ENCODE data around the gene PIAS4. TPM values are rescaled to one million over a fixed set of nuclear protein-coding genes. Genes with fewer than 3 reads are reported as not detected.

The PIAS4 gene
- total RNA-seq, 1 experiment from 2014 or later, result 29.3 TPM

DNA sequence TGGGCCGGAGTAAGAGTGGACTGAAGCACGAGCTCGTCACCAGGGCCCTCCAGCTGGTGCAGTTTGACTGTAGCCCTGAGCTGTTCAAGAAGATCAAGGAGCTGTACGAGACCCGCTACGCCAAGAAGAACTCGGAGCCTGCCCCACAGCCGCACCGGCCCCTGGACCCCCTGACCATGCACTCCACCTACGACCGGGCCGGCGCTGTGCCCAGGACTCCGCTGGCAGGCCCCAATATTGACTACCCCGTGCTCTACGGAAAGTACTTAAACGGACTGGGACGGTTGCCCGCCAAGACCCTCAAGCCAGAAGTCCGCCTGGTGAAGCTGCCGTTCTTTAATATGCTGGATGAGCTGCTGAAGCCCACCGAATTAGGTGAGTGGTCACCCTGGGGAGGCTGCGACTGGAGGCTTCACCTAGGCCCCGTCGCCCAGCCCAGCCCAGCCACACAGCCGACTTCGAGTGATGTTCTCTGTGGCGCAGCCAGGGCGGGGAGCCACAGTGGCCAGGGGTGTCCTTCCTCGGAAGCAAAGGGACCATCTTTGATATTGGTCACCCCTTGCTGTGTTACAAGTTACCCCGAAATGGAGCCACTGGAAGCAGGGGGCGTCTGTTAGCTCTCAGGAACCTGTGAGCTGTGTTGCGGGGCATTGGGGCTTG is 5.6 kb downstream of the PIAS4 start:
- Mint-ChIP-seq H3K4me1 (ENCODE audit: low read depth, unreplicated experiment) (no peaks in the 10 kb centered on the region), H3K9me3 (ENCODE audit: low read depth, unreplicated experiment) (no peaks in the 10 kb centered on the region)
- CTCF ChIA-PET, result interaction anchor here (0.8 kb wide), 1 partner anchor 28 kb away, joined by 3 read pairs; no protein-coding TSS in a partner anchor

DNA sequence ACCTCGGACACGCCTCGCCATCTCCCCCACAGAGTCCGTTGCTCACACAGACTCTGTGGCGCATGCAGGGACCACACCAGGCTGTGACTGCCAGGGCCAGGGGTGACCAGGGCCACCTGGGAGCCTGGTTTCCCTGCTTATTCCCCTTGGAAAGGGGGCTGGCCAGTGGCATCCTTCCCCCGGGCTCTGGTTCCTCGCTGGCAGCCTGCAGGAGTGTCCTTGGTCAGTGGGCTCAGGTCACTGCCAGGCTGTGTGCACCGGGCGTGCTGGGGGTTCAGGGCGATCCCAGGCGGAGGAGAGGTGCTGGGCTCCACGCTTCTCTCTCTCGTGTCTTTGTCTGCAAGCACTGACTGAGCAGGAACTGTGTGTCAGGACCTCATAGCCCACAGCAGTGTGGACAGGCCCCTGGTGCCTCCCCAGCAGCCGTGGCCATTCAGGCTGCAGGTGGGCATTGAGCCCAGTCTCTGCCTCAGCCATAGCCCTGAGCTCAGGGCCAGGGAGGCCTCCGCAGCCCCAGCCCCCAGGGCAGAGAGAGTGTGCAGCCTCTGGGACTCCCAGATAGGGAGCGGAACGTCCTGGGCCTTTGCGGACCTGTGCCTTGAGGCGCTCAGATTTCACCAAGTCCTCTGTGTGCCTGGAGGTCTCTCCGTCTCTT is 6.5 kb downstream of the PIAS4 start:
- CTCF ChIA-PET, result no interaction called here
- Mint-ChIP-seq H3K36me3 (ENCODE audit: insufficient read depth, unreplicated experiment) (peaks cover 36% of the 10 kb centered on the region), H3K27ac (ENCODE audit: unreplicated experiment) (no peak overlapping the region), H3K4me3 (ENCODE audit: low read depth, unreplicated experiment) (no peak overlapping the region), H3K9me3 (ENCODE audit: low read depth, unreplicated experiment) (no peaks in the 10 kb centered on the region), H3K4me1 (ENCODE audit: low read depth, unreplicated experiment) (no peaks in the 10 kb centered on the region), H3K27me3 (ENCODE audit: unreplicated experiment) (no peaks in the 10 kb centered on the region)
- no peak for DNase-seq
- TF ChIP-seq, protein P1, sequence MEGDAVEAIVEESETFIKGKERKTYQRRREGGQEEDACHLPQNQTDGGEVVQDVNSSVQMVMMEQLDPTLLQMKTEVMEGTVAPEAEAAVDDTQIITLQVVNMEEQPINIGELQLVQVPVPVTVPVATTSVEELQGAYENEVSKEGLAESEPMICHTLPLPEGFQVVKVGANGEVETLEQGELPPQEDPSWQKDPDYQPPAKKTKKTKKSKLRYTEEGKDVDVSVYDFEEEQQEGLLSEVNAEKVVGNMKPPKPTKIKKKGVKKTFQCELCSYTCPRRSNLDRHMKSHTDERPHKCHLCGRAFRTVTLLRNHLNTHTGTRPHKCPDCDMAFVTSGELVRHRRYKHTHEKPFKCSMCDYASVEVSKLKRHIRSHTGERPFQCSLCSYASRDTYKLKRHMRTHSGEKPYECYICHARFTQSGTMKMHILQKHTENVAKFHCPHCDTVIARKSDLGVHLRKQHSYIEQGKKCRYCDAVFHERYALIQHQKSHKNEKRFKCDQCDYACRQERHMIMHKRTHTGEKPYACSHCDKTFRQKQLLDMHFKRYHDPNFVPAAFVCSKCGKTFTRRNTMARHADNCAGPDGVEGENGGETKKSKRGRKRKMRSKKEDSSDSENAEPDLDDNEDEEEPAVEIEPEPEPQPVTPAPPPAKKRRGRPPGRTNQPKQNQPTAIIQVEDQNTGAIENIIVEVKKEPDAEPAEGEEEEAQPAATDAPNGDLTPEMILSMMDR (IDR thresholded peaks at IDR 0.05; ENCODE audit: unreplicated experiment), result no peak
- no TSS peak for BruUV-seq (replicated peaks)
- intact Hi-C loops (cut with micrococcal nuclease; ENCODE audit: unreplicated experiment), result no loop called here

More for the DNA sequence above, 5.6 kb downstream of the PIAS4 start:
- H3K27me3 Mint-ChIP-seq (ENCODE audit: unreplicated experiment), result no peaks in the 10 kb centered on the region
- no TSS peak for BruUV-seq (replicated peaks)
- H3K27ac Mint-ChIP-seq (ENCODE audit: unreplicated experiment), result no peak overlapping the region
- H3K36me3 Mint-ChIP-seq (ENCODE audit: insufficient read depth, unreplicated experiment), result peaks cover 37% of the 10 kb centered on the region
- H3K4me3 Mint-ChIP-seq (ENCODE audit: low read depth, unreplicated experiment), result no peak overlapping the region
- TF ChIP-seq, protein P1 (IDR thresholded peaks at IDR 0.05; ENCODE audit: unreplicated experiment), result no peak
- intact Hi-C loops (cut with micrococcal nuclease; ENCODE audit: unreplicated experiment), result no loop called here
- DNase-seq, result no peak

DNA sequence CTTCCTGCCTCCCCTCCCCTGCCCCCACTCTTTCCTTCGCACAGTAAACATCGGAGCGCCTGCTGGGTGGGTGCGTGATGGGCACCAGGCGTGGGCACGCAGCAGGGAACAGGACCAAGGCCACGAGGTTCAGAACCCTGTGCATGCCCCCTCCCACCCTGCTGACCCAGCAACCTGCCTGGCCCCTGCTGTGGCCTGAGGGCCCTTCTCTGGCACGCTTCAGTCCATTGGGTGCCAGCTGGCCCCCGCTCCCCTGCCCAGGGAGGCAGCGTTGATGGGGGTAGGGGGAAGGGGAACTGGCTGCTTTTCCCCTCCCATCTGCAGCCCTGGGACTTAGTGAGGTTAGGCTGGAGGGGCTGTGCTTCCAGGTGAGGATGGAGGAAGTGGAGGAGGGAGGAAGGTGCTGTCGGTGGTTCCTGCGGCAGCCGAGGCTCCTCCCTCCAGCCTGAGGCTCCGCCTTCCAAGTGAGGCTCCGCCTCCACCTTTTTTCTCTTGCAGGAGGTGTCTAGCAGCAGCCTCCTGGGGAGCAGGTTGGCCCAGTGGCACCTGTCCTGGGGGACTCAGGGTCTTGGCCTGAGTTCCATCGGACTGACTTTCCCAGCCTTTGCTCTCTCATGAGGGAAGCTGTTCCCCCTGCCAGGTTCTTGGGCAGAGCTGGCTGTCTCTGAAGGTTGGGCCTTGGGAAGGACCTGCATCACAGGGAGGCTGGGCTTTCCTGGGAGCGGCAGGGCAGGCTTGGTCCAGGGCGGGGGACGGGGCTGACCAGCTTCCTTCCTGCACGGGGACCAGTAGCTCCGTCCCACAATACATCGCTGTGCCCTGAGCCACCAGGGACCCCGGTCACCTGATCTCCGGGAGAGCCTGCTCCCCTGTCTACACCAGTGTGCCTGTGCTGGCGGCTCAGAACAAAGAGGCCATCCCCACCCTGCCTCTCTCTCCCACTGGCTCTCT is 7.3 kb downstream of the PIAS4 start:
- no peak for DNase-seq
- no peaks in the 10 kb centered on the region for H3K4me1 Mint-ChIP-seq (ENCODE audit: low read depth, unreplicated experiment)
- CTCF ChIA-PET, result no interaction called here
- intact Hi-C loops (cut with micrococcal nuclease; ENCODE audit: unreplicated experiment), result no loop called here
- no peak overlapping the region for H3K27ac Mint-ChIP-seq (ENCODE audit: unreplicated experiment)
- H3K27me3 Mint-ChIP-seq (ENCODE audit: unreplicated experiment), result no peaks in the 10 kb centered on the region
- BruUV-seq (replicated peaks), result no TSS peak
- no peaks in the 10 kb centered on the region for H3K9me3 Mint-ChIP-seq (ENCODE audit: low read depth, unreplicated experiment)
- no peak overlapping the region for H3K4me3 Mint-ChIP-seq (ENCODE audit: low read depth, unreplicated experiment)
- peaks cover 33% of the 10 kb centered on the region for H3K36me3 Mint-ChIP-seq (ENCODE audit: insufficient read depth, unreplicated experiment)
- TF ChIP-seq, protein P1 (IDR thresholded peaks at IDR 0.05; ENCODE audit: unreplicated experiment), result no peak

DNA sequence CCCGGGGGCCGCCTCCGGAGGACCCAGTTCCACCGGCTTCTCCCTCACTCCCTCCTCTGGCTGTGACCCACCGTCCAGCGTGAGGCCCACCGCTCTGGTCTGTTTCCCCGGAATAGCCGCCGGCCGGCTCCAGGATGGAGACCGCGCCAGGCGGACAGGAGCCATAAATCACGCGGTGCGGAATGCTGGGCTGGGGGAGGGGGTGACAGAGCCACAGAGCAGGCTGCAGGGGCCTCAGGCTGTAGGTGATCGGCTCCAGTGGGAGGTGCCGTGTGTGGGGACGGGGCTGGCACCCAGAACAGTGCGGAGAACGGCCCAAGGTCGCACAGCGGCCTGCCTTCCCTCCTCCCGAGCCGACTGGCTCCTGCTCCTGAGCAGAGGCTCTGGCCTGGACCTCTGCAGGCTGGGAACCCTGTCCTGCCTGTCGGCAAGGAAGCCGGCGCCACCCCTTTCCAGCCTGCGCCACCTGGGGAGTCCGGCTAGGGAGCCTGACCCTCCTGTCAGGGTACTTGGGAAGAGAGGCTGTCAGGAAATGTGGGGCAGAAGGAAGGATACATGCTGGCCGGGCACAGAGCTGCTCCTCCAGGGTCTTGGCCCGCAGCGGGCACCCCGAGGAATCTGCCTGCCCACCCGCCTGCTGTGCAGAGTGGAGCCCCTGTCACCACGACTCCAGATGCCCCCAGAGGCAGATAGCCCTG is 8.3 kb downstream of the PIAS4 start:
- Mint-ChIP-seq H3K27me3 (ENCODE audit: unreplicated experiment) (no peaks in the 10 kb centered on the region), H3K36me3 (ENCODE audit: insufficient read depth, unreplicated experiment) (peaks cover 31% of the 10 kb centered on the region), H3K27ac (ENCODE audit: unreplicated experiment) (no peak overlapping the region), H3K4me3 (ENCODE audit: low read depth, unreplicated experiment) (no peak overlapping the region), H3K4me1 (ENCODE audit: low read depth, unreplicated experiment) (no peaks in the 10 kb centered on the region), H3K9me3 (ENCODE audit: low read depth, unreplicated experiment) (no peaks in the 10 kb centered on the region)
- DNase-seq, result no peak
- TF ChIP-seq, protein P1 (IDR thresholded peaks at IDR 0.05; ENCODE audit: unreplicated experiment), result no peak
- CTCF ChIA-PET, result no interaction called here
- no TSS peak for BruUV-seq (replicated peaks)
- intact Hi-C loops (cut with micrococcal nuclease; ENCODE audit: unreplicated experiment), result no loop called here

Measured in Calu3 (cell line).